Effector memory CD8-positive, alpha-beta T cell (primary cell): Measurements from ENCODE around the gene SKIC2.

ENCODE experiments used
- ATAC-seq: fragments of 150-1000 bp; cut with Tn5 transposase; replicated peaks from 2 replicates; pipeline ENCODE4 v1.10.0; 2021; ENCODE audit warnings: mild to moderate bottlenecking, moderate library complexity
- DNase-seq, 3 experiments: peaks; one replicate each; pipeline ENCODE4 v3.0.0; 2021
- H3K27ac Mint-ChIP-seq, 2 donors: one replicate each; pipeline ENCODE4 v1.8.0; 2022; ENCODE audit warnings: mild to moderate bottlenecking in 2 of 2, mixed read lengths in 2 of 2, moderate library complexity in 2 of 2
- H3K27me3 Mint-ChIP-seq, 2 donors: one replicate each; pipeline ENCODE4 v1.8.0; 2022; ENCODE audit warnings: mixed read lengths in 2 of 2
- H3K36me3 Mint-ChIP-seq: one replicate; pipeline ENCODE4 v1.8.0; 2022; ENCODE audit warnings: mild to moderate bottlenecking, moderate library complexity, mixed read lengths; ENCODE audit not compliant: insufficient read depth
- H3K4me1 Mint-ChIP-seq, 2 donors: one replicate each; pipeline ENCODE4 v1.8.0; 2022; ENCODE audit warnings: low read depth in 2 of 2, mixed read lengths in 2 of 2
- H3K4me3 Mint-ChIP-seq, 2 donors: one replicate each; pipeline ENCODE4 v1.8.0; 2022; ENCODE audit warnings: mild to moderate bottlenecking in 2 of 2, mixed read lengths in 2 of 2, moderate library complexity in 2 of 2
- H3K9me3 Mint-ChIP-seq, 2 donors: one replicate each; pipeline ENCODE4 v1.8.0; 2022; ENCODE audit warnings: mixed read lengths in 2 of 2

The SKIC2 gene

DNA sequence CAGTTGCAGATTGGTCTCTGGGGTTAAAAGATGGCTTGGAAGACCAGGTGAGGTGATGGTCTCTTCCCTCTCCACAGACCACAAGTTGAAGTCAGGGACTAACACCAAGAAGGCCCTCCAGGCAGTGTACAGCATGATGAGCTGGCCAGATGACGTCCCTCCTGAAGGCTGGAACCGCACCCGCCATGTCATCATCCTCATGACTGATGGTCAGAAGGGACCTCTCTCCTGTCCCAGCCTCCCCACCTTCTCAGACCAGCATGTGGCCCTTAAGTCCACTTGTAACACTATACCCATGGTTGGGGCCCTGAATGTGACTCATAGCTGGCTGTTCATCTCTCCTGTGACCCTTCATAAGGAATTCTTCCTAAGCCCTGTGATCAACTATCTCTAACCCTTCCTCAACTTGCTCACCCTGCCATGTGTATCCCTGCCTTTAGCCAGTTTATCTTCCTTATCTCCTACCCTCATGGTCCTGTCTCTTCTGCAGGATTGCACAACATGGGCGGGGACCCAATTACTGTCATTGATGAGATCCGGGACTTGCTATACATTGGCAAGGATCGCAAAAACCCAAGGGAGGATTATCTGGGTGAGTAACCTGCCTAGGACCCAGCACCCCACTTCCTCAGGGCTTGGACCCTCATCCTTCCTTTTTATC lies 10.1 kb upstream of the SKIC2 start:
- no peak for ATAC-seq
- no peak for DNase-seq
- Mint-ChIP-seq H3K4me3 (no peak overlapping the region), H3K27me3 (peaks cover 11 to 23% of the 10 kb centered on the region in 2 donors), H3K27ac (peak overlapping the region; percentile 47 to 70), H3K4me1 (peaks cover 3 to 4% of the 10 kb centered on the region in 2 donors), H3K36me3 (peaks cover 25% of the 10 kb centered on the region), H3K9me3 (no peaks in the 10 kb centered on the region)

GRCh38 chr6:31949926-31950548 lies 8.9 kb upstream of the SKIC2 start:
- Mint-ChIP-seq H3K4me3 (no peak overlapping the region), H3K9me3 (no peaks in the 10 kb centered on the region), H3K36me3 (peaks cover 32% of the 10 kb centered on the region), H3K27ac (peak overlapping the region; percentile 47 to 50), H3K4me1 (peaks cover 3 to 4% of the 10 kb centered on the region in 2 donors), H3K27me3 (peaks cover 6 to 11% of the 10 kb centered on the region in 2 donors)
- DNase-seq (no peak), ATAC-seq (no peak)

GRCh38 chr6:31952140-31952805 lies 6.7 kb upstream of the SKIC2 start:
- H3K27me3 Mint-ChIP-seq = no peaks in the 10 kb centered on the region
- peak; percentile 31 for ATAC-seq
- H3K9me3 Mint-ChIP-seq = no peaks in the 10 kb centered on the region
- peaks cover 52% of the 10 kb centered on the region for H3K36me3 Mint-ChIP-seq
- H3K4me3 Mint-ChIP-seq = no peak overlapping the region
- peak overlapping the region in 1 of 2 donors; percentile 11 for H3K27ac Mint-ChIP-seq
- peaks cover 4 to 5% of the 10 kb centered on the region in 2 donors for H3K4me1 Mint-ChIP-seq
- no peak for DNase-seq

GRCh38 chr6:31952890-31953289 lies 6.1 kb upstream of the SKIC2 start:
- ATAC-seq (no peak), DNase-seq (no peak)
- peak overlapping the region; percentile 2 to 11 for H3K27ac Mint-ChIP-seq
- peaks cover 52% of the 10 kb centered on the region for H3K36me3 Mint-ChIP-seq
- H3K4me3 Mint-ChIP-seq = no peak overlapping the region
- H3K27me3 Mint-ChIP-seq = no peaks in the 10 kb centered on the region
- no peaks in the 10 kb centered on the region for H3K9me3 Mint-ChIP-seq
- peaks cover 7 to 10% of the 10 kb centered on the region in 2 donors for H3K4me1 Mint-ChIP-seq

- H3K4me3 Mint-ChIP-seq = no peak overlapping the region
- H3K27ac Mint-ChIP-seq = peak overlapping the region in 1 of 2 donors; percentile 56
- no peak for DNase-seq
- H3K27me3 Mint-ChIP-seq = no peaks in the 10 kb centered on the region
- peaks cover 53% of the 10 kb centered on the region for H3K36me3 Mint-ChIP-seq
- H3K9me3 Mint-ChIP-seq = no peaks in the 10 kb centered on the region
- H3K4me1 Mint-ChIP-seq = peaks cover 12 to 19% of the 10 kb centered on the region in 2 donors
- no peak for ATAC-seq
Measured at GRCh38 chr6:31954511-31954910, 4.5 kb upstream of the SKIC2 start.

DNA sequence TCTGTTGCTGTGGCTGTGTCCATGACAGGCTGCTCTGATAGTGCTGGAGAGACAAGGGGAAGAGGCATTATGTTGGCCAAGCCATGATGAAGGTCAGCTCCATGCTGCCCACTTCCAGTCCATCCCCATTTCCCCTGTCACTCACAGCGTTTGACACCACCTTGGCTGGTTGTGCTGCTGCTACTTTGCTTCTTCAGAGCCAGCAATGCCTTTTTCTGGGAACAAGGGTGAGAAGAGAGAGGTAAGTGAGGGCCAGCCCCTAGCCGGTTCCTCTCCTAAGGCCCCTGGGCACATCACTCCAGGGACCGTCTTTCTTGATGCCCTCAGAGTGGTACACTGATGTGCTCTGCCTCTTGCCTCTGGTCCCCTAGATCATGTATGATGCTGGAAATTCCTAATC lies 2.2 kb upstream of the SKIC2 start:
- H3K36me3 Mint-ChIP-seq = peaks cover 64% of the 10 kb centered on the region
- ATAC-seq (no peak), DNase-seq (no peak)
- peak overlapping the region in 1 of 2 donors; percentile 95 for H3K27ac Mint-ChIP-seq
- H3K9me3 Mint-ChIP-seq = no peaks in the 10 kb centered on the region
- H3K4me3 Mint-ChIP-seq = no peak overlapping the region
- peaks cover 24 to 31% of the 10 kb centered on the region in 2 donors for H3K4me1 Mint-ChIP-seq
- H3K27me3 Mint-ChIP-seq = no peaks in the 10 kb centered on the region

DNA sequence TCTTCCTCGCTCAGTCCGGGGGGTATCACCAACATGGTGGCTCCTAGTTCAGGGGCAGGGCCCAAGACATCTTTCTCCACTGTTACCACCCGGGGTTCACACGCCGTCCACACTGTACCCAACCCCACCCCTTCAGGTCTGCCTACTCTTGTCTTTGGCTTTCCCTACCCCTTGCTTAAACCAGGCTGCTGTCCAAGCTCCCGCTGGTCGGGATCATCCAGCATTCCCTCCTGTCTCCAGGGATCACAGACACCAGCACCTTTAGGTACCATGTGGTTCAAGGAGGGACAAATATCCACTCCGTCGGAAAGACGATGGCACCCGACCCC lies 599 bp upstream of the SKIC2 start:
- Mint-ChIP-seq H3K27me3 (no peaks in the 10 kb centered on the region), H3K9me3 (no peaks in the 10 kb centered on the region), H3K4me1 (peaks cover 30 to 32% of the 10 kb centered on the region in 2 donors), H3K4me3 (peak overlapping the region; percentile 92 to 93), H3K36me3 (peaks cover 66% of the 10 kb centered on the region), H3K27ac (peak overlapping the region; percentile 95 to 96)
- ATAC-seq = peak; percentile 3
- DNase-seq = no peak

- H3K27ac Mint-ChIP-seq = peak overlapping the region; percentile 77 to 95
- no peak for ATAC-seq
- H3K36me3 Mint-ChIP-seq = peaks cover 63% of the 10 kb centered on the region
- no peak for DNase-seq
- H3K27me3 Mint-ChIP-seq = no peaks in the 10 kb centered on the region
- peak overlapping the region in 1 of 2 donors; percentile 15 for H3K4me3 Mint-ChIP-seq
- peaks cover 30 to 33% of the 10 kb centered on the region in 2 donors for H3K4me1 Mint-ChIP-seq
- H3K9me3 Mint-ChIP-seq = no peaks in the 10 kb centered on the region
Measured at GRCh38 chr6:31961616-31962015, 2.6 kb downstream of the SKIC2 start.

GRCh38 chr6:31963921-31964320 lies 4.9 kb downstream of the SKIC2 start:
- peaks cover 18 to 21% of the 10 kb centered on the region in 2 donors for H3K4me1 Mint-ChIP-seq
- no peak overlapping the region for H3K27ac Mint-ChIP-seq
- no peaks in the 10 kb centered on the region for H3K9me3 Mint-ChIP-seq
- no peak overlapping the region for H3K4me3 Mint-ChIP-seq
- H3K27me3 Mint-ChIP-seq = no peaks in the 10 kb centered on the region
- peaks cover 76% of the 10 kb centered on the region for H3K36me3 Mint-ChIP-seq
- no peak for DNase-seq
- no peak for ATAC-seq

DNA sequence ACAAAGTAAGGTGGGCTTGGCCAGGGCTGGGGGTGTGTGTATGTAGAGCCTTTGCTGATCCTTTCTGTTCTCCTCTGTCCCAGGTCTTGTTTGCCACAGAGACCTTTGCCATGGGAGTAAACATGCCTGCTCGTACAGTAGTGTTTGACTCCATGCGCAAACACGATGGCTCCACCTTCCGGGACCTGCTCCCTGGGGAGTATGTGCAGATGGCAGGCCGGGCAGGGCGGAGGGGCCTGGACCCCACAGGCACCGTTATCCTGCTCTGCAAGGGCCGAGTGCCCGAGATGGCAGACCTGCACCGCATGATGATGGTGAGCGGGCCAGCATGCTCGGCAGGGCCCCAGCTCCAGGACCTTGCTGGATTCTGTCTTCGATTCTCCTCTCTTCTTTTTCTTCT lies 6.7 kb downstream of the SKIC2 start:
- ATAC-seq = no peak
- no peak for DNase-seq
- peaks cover 85% of the 10 kb centered on the region for H3K36me3 Mint-ChIP-seq
- H3K4me1 Mint-ChIP-seq = peaks cover 16 to 19% of the 10 kb centered on the region in 2 donors
- no peaks in the 10 kb centered on the region for H3K27me3 Mint-ChIP-seq
- H3K9me3 Mint-ChIP-seq = no peaks in the 10 kb centered on the region
- no peak overlapping the region for H3K4me3 Mint-ChIP-seq
- H3K27ac Mint-ChIP-seq = peak overlapping the region in 1 of 2 donors; percentile 8

- no peak for DNase-seq
- H3K27ac Mint-ChIP-seq = peak overlapping the region in 1 of 2 donors; percentile 8
- no peak overlapping the region for H3K4me3 Mint-ChIP-seq
- no peak for ATAC-seq
- no peaks in the 10 kb centered on the region for H3K27me3 Mint-ChIP-seq
- H3K9me3 Mint-ChIP-seq = no peaks in the 10 kb centered on the region
- H3K4me1 Mint-ChIP-seq = peaks cover 14 to 19% of the 10 kb centered on the region in 2 donors
- H3K36me3 Mint-ChIP-seq = peaks cover 84% of the 10 kb centered on the region
Measured at GRCh38 chr6:31966506-31966905, 7.5 kb downstream of the SKIC2 start.

GRCh38 chr6:31966997-31967925 lies 8.3 kb downstream of the SKIC2 start:
- Mint-ChIP-seq H3K9me3 (no peaks in the 10 kb centered on the region), H3K4me3 (no peak overlapping the region), H3K36me3 (peaks cover 84% of the 10 kb centered on the region), H3K27me3 (no peaks in the 10 kb centered on the region), H3K27ac (peak overlapping the region in 1 of 2 donors; percentile 86), H3K4me1 (peaks cover 18 to 20% of the 10 kb centered on the region in 2 donors)
- ATAC-seq (no peak), DNase-seq (no peak)

DNA sequence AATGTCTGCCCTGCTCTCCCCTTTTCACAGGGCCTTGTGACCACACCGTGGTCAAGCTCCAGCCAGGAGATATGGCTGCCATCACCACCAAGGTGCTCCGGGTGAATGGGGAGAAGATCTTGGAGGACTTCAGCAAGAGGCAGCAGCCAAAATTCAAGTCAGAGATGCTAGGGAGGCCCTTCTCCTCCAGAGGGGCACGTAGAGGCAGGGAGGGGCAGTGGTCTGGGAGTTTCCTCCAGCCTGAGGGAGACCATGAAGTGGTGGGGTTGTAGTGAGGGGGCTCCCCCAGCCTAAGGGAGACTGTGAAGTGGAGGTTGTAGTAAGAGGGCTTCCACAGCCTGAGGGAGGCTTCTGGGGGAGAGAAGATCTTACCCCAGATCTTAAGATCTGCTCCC lies 8.9 kb downstream of the SKIC2 start:
- Mint-ChIP-seq H3K4me1 (peaks cover 20 to 26% of the 10 kb centered on the region in 2 donors), H3K36me3 (peaks cover 86% of the 10 kb centered on the region), H3K27me3 (no peaks in the 10 kb centered on the region), H3K4me3 (no peak overlapping the region), H3K9me3 (no peaks in the 10 kb centered on the region), H3K27ac (peak overlapping the region in 1 of 2 donors; percentile 86)
- DNase-seq = no peak
- no peak for ATAC-seq
